ENCODE results near the gene WDR1. TPM values are rescaled to one million over a fixed set of nuclear protein-coding genes. Genes with fewer than 3 reads are reported as not detected.

The WDR1 gene
- total and polyA plus RNA-seq, 2 of the 13 experiments (the other 11 are each of a cell fraction or from before 2014, with no cell fraction given) = 106 to 198 TPM

DNA sequence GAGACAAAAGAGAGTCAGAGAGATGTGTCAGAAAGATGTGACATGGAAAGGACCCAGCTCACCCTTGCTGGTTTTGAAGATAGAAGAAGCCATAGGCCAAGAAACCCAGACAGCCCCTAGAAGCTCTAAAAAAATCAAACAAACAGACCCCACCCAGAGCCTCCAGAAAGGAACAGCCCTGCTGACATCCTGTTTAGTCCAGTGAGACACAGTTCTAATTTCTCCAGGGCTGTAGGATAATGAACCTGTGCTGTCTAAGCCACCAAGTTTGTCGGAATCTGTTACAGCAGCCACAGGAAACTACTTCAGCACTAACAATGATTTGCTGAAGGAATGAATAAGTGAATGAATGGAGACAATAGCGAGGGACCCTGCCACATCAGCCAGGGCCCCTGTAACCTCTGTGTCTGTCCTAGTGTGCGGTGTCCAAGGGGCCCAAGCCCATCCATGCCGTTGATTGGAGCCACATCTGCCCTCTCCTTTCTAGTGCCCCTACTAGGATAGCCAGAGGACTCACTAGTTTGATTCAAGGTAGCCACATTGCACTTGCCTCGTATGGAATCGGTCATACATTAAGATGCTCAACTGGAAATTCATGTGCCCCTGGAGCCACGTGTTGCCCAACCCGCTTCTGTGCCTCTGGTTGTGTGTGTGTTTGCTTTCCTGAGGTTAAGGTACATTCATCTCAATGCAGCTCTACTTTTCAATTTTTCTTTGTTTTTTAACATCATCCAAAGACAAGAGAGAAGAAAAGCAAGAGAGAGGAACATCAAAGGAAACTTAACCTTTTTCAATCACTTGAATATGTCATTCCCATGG, 62.8 kb downstream of the WDR1 start (continued):
- TF ChIP-seq GFI1 (CRISPR knock-in tag; IDR thresholded peaks at IDR 0.05; ENCODE audit: borderline replicate concordance) = 0 out of 2 replicates have a peak, but pooled peaks have one; percentile 18
- no peak for TF ChIP-seq ISX (CRISPR knock-in tag; conservative IDR thresholded peaks at IDR 0.05)
- peak; percentile 55 for TF ChIP-seq CEBPG (CRISPR knock-in tag; IDR thresholded peaks at IDR 0.05)
- TF ChIP-seq, protein P1, sequence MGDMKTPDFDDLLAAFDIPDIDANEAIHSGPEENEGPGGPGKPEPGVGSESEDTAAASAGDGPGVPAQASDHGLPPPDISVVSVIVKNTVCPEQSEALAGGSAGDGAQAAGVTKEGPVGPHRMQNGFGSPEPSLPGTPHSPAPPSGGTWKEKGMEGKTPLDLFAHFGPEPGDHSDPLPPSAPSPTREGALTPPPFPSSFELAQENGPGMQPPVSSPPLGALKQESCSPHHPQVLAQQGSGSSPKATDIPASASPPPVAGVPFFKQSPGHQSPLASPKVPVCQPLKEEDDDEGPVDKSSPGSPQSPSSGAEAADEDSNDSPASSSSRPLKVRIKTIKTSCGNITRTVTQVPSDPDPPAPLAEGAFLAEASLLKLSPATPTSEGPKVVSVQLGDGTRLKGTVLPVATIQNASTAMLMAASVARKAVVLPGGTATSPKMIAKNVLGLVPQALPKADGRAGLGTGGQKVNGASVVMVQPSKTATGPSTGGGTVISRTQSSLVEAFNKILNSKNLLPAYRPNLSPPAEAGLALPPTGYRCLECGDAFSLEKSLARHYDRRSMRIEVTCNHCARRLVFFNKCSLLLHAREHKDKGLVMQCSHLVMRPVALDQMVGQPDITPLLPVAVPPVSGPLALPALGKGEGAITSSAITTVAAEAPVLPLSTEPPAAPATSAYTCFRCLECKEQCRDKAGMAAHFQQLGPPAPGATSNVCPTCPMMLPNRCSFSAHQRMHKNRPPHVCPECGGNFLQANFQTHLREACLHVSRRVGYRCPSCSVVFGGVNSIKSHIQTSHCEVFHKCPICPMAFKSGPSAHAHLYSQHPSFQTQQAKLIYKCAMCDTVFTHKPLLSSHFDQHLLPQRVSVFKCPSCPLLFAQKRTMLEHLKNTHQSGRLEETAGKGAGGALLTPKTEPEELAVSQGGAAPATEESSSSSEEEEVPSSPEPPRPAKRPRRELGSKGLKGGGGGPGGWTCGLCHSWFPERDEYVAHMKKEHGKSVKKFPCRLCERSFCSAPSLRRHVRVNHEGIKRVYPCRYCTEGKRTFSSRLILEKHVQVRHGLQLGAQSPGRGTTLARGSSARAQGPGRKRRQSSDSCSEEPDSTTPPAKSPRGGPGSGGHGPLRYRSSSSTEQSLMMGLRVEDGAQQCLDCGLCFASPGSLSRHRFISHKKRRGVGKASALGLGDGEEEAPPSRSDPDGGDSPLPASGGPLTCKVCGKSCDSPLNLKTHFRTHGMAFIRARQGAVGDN (CRISPR knock-in tag; IDR thresholded peaks at IDR 0.05) = peak; percentile 25; the same call in 1 of the 2 replicates
- TF ChIP-seq CEBPB (IDR thresholded peaks at IDR 0.05; ENCODE audit: borderline replicate concordance, low read depth, low read length) = peak; percentile 56; the same call in 1 of the 2 replicates
- TF ChIP-seq, protein P2, sequence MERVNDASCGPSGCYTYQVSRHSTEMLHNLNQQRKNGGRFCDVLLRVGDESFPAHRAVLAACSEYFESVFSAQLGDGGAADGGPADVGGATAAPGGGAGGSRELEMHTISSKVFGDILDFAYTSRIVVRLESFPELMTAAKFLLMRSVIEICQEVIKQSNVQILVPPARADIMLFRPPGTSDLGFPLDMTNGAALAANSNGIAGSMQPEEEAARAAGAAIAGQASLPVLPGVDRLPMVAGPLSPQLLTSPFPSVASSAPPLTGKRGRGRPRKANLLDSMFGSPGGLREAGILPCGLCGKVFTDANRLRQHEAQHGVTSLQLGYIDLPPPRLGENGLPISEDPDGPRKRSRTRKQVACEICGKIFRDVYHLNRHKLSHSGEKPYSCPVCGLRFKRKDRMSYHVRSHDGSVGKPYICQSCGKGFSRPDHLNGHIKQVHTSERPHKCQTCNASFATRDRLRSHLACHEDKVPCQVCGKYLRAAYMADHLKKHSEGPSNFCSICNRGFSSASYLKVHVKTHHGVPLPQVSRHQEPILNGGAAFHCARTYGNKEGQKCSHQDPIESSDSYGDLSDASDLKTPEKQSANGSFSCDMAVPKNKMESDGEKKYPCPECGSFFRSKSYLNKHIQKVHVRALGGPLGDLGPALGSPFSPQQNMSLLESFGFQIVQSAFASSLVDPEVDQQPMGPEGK (CRISPR knock-in tag; IDR thresholded peaks at IDR 0.05) = no peak
